ENCODE results near the gene CCDC171. TPM values are rescaled to one million over a fixed set of nuclear protein-coding genes. Genes with fewer than 3 reads are reported as not detected.

Gene CCDC171
- total RNA-seq, 1 experiment from 2014 or later: 2.8 TPM

DNA sequence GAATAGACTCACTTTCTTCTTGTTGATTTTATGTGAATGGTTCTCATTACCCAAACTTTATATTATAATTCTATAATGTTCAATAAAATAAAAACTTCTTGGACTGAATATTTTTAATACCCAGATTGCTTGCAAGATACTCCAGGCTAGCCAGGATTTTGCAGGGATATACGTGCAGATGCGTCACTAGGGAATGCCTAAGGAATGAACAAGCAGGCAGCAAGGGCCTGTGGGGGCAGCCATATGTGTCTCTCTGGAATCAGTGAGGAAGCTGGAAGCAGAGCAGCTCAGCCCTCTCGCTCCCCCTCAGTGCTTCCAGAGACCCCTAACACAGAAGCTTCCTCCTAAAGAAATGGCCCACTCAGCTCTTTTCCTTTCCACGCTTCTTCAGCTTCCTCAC lies 457.4 kb downstream of the CCDC171 start (continued):
- TF ChIP-seq TEAD1 (CRISPR knock-in tag; IDR thresholded peaks at IDR 0.05) (no peak), ZNF219 (CRISPR knock-in tag; IDR thresholded peaks at IDR 0.05; ENCODE audit: borderline replicate concordance) (no peak)
- TF ChIP-seq, protein P1, sequence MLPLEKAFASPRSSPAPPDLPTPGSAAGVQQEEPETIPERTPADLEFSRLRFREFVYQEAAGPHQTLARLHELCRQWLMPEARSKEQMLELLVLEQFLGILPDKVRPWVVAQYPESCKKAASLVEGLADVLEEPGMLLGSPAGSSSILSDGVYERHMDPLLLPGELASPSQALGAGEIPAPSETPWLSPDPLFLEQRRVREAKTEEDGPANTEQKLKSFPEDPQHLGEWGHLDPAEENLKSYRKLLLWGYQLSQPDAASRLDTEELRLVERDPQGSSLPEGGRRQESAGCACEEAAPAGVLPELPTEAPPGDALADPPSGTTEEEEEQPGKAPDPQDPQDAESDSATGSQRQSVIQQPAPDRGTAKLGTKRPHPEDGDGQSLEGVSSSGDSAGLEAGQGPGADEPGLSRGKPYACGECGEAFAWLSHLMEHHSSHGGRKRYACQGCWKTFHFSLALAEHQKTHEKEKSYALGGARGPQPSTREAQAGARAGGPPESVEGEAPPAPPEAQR (CRISPR knock-in tag; IDR thresholded peaks at IDR 0.05): no peak
- TF ChIP-seq, protein P2, sequence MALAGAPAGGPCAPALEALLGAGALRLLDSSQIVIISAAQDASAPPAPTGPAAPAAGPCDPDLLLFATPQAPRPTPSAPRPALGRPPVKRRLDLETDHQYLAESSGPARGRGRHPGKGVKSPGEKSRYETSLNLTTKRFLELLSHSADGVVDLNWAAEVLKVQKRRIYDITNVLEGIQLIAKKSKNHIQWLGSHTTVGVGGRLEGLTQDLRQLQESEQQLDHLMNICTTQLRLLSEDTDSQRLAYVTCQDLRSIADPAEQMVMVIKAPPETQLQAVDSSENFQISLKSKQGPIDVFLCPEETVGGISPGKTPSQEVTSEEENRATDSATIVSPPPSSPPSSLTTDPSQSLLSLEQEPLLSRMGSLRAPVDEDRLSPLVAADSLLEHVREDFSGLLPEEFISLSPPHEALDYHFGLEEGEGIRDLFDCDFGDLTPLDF (CRISPR knock-in tag; IDR thresholded peaks at IDR 0.05): no peak
- TF ChIP-seq, protein P3, sequence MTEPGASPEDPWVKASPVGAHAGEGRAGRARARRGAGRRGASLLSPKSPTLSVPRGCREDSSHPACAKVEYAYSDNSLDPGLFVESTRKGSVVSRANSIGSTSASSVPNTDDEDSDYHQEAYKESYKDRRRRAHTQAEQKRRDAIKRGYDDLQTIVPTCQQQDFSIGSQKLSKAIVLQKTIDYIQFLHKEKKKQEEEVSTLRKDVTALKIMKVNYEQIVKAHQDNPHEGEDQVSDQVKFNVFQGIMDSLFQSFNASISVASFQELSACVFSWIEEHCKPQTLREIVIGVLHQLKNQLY (CRISPR knock-in tag; IDR thresholded peaks at IDR 0.05): no peak

DNA sequence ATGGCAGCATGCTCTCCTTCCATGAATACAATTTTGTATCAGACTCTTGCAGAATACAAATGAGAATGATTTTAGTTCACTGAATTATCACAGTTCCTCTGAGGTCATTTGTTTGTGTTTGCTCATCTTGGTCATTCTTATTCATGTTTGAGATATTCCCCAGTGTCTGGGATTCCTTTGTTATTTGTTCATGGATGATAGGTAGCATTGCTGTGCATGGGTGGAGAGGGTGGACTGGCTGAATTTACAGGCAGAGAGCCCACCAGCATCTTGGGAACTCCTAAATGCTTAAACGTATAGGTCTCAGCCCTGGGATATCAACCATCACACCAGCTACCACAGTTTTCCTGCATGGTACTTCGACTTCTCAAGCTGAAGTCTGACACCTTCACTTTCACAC lies 459.8 kb downstream of the CCDC171 start:
- Mint-ChIP-seq H3K4me3 (no peak overlapping the region), H3K4me1 (no peaks in the 10 kb centered on the region), H3K9me3 (peaks cover 18% of the 10 kb centered on the region), H3K27me3 (ENCODE audit: low read depth) (no peaks in the 10 kb centered on the region), H3K36me3 (no peaks in the 10 kb centered on the region), H3K27ac (no peak overlapping the region)
- TF ChIP-seq CREM (CRISPR knock-in tag; IDR thresholded peaks at IDR 0.05): no peak
- TF ChIP-seq, protein P4, sequence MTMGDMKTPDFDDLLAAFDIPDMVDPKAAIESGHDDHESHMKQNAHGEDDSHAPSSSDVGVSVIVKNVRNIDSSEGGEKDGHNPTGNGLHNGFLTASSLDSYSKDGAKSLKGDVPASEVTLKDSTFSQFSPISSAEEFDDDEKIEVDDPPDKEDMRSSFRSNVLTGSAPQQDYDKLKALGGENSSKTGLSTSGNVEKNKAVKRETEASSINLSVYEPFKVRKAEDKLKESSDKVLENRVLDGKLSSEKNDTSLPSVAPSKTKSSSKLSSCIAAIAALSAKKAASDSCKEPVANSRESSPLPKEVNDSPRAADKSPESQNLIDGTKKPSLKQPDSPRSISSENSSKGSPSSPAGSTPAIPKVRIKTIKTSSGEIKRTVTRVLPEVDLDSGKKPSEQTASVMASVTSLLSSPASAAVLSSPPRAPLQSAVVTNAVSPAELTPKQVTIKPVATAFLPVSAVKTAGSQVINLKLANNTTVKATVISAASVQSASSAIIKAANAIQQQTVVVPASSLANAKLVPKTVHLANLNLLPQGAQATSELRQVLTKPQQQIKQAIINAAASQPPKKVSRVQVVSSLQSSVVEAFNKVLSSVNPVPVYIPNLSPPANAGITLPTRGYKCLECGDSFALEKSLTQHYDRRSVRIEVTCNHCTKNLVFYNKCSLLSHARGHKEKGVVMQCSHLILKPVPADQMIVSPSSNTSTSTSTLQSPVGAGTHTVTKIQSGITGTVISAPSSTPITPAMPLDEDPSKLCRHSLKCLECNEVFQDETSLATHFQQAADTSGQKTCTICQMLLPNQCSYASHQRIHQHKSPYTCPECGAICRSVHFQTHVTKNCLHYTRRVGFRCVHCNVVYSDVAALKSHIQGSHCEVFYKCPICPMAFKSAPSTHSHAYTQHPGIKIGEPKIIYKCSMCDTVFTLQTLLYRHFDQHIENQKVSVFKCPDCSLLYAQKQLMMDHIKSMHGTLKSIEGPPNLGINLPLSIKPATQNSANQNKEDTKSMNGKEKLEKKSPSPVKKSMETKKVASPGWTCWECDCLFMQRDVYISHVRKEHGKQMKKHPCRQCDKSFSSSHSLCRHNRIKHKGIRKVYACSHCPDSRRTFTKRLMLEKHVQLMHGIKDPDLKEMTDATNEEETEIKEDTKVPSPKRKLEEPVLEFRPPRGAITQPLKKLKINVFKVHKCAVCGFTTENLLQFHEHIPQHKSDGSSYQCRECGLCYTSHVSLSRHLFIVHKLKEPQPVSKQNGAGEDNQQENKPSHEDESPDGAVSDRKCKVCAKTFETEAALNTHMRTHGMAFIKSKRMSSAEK (CRISPR knock-in tag; IDR thresholded peaks at IDR 0.05; ENCODE audit: borderline replicate concordance): no peak
- TF ChIP-seq, protein P5, sequence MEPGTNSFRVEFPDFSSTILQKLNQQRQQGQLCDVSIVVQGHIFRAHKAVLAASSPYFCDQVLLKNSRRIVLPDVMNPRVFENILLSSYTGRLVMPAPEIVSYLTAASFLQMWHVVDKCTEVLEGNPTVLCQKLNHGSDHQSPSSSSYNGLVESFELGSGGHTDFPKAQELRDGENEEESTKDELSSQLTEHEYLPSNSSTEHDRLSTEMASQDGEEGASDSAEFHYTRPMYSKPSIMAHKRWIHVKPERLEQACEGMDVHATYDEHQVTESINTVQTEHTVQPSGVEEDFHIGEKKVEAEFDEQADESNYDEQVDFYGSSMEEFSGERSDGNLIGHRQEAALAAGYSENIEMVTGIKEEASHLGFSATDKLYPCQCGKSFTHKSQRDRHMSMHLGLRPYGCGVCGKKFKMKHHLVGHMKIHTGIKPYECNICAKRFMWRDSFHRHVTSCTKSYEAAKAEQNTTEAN (CRISPR knock-in tag; IDR thresholded peaks at IDR 0.05): no peak
- TF ChIP-seq, protein P6, sequence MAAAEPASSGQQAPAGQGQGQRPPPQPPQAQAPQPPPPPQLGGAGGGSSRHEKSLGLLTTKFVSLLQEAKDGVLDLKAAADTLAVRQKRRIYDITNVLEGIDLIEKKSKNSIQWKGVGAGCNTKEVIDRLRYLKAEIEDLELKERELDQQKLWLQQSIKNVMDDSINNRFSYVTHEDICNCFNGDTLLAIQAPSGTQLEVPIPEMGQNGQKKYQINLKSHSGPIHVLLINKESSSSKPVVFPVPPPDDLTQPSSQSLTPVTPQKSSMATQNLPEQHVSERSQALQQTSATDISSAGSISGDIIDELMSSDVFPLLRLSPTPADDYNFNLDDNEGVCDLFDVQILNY (CRISPR knock-in tag; IDR thresholded peaks at IDR 0.05): no peak
- no peak for TF ChIP-seq SMAD3 (CRISPR knock-in tag; IDR thresholded peaks at IDR 0.05; ENCODE audit: borderline replicate concordance)
- TF ChIP-seq HMGA2 (CRISPR knock-in tag; IDR thresholded peaks at IDR 0.05): no peak
- no peak for TF ChIP-seq TP53 (CRISPR knock-in tag; IDR thresholded peaks at IDR 0.05)
- TF ChIP-seq, protein P7, sequence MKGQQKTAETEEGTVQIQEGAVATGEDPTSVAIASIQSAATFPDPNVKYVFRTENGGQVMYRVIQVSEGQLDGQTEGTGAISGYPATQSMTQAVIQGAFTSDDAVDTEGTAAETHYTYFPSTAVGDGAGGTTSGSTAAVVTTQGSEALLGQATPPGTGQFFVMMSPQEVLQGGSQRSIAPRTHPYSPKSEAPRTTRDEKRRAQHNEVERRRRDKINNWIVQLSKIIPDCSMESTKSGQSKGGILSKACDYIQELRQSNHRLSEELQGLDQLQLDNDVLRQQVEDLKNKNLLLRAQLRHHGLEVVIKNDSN (CRISPR knock-in tag; IDR thresholded peaks at IDR 0.05): no peak
- TF ChIP-seq NR3C1 (CRISPR knock-in tag; conservative IDR thresholded peaks at IDR 0.05; ENCODE audit: low read depth): no peak
- no peak for TF ChIP-seq ZNF121 (CRISPR knock-in tag; IDR thresholded peaks at IDR 0.05)
- TF ChIP-seq RELA (CRISPR knock-in tag; IDR thresholded peaks at IDR 0.05; ENCODE audit: borderline replicate concordance): no peak
- TF ChIP-seq, protein P1 (CRISPR knock-in tag; IDR thresholded peaks at IDR 0.05): no peak
- DNase-seq (ENCODE audit: low spot score) (no peak), ATAC-seq (no peak)
- POLR2A ChIA-PET: no interaction called here
- CTCF ChIA-PET: no interaction called here
